Activated T-helper 1 cell treated with anti-CD3 and anti-CD28 coated beads, Interleukin-12 subunit alpha, Interleukin-12 subunit beta, Interleukin-2, Interleukin-4 antibody, amounts not matched to agents 30 ng/mL and 10 ng/mL and 1 ng/mL, durations not matched to agents 14 hours and 24 hours and 36 hours (primary cell): ENCODE data around the gene RET. TPM values are rescaled to one million over a fixed set of nuclear protein-coding genes. Genes with fewer than 3 reads are reported as not detected.
A peak's percentile ranks its signal among the peaks of the same experiment; 100 is the strongest.

Experiments
- DNase-seq: peaks from one replicate; pipeline ENCODE4 v3.0.0; 2021; ENCODE audit warnings: low spot score
- H3K27ac Mint-ChIP-seq: one replicate; pipeline ENCODE4 v1.8.0; 2021; ENCODE audit warnings: mild to moderate bottlenecking, mixed read lengths
- H3K27me3 Mint-ChIP-seq: one replicate; pipeline ENCODE4 v1.8.0; 2022; ENCODE audit warnings: mild to moderate bottlenecking, moderate library complexity, mixed read lengths; ENCODE audit not compliant: insufficient read depth
- H3K36me3 Mint-ChIP-seq: one replicate; pipeline ENCODE4 v1.8.0; 2021; ENCODE audit warnings: low read depth, mixed read lengths
- H3K4me1 Mint-ChIP-seq: one replicate; pipeline ENCODE4 v1.8.0; 2021; ENCODE audit warnings: low read depth, mixed read lengths
- H3K4me3 Mint-ChIP-seq: one replicate; pipeline ENCODE4 v1.8.0; 2021; ENCODE audit warnings: mild to moderate bottlenecking, moderate library complexity, mixed read lengths
- H3K9me3 Mint-ChIP-seq: one replicate; pipeline ENCODE4 v1.8.0; 2021; ENCODE audit warnings: mixed read lengths
- intact Hi-C: fragments of 100-400 bp; cut with micrococcal nuclease; formaldehyde crosslinking; loops from one replicate; pipeline ENCODE4 v1.15.1; 2024
- total RNA-seq: library from RNA; stranded (reverse); gene quantifications from 2 replicates; pipeline ENCODE4 v1.2.3, GENCODE V29; 2022

The RET gene
- total RNA-seq, 1 donor from 2014 or later: 0.31 TPM

- peaks cover 87% of the 10 kb centered on the region for H3K4me1 Mint-ChIP-seq
- DNase-seq: no peak
- no peaks in the 10 kb centered on the region for H3K36me3 Mint-ChIP-seq
- no peaks in the 10 kb centered on the region for H3K9me3 Mint-ChIP-seq
- intact Hi-C loops: loop anchor here (5.0 kb wide), 3 partner anchors 35 to 690 kb away; partner anchors contain the start of gene BMS1
- no peaks in the 10 kb centered on the region for H3K27me3 Mint-ChIP-seq
- H3K4me3 Mint-ChIP-seq: peak overlapping the region; percentile 31
- H3K27ac Mint-ChIP-seq: peak overlapping the region; percentile 67
These were observed 50.6 kb downstream of the RET start for GRCh38 chr10:43127442-43127841.

DNA sequence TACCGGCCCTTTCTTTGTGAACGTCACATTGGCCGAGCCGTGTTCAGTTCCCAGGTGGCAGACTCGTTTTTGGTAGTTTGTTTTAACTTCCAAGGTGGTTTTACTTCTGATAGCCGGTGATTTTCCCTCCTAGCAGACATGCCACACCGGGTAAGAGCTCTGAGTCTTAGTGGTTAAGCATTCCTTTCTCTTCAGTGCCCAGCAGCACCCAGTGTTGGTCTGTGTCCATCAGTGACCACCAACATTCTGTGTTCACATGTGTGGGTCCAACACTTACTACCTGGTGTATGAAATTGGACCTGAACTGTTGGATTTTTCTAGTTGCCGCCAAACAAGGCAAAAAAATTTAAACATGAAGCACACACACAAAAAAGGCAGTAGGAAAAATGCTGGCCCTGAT, 51.5 kb downstream of the RET start:
- Mint-ChIP-seq H3K36me3 (peaks cover 3% of the 10 kb centered on the region), H3K27ac (peak overlapping the region; percentile 67)
- no peak for DNase-seq

GRCh38 chr10:43128958-43129706, 52.3 kb downstream of the RET start:
- H3K27ac Mint-ChIP-seq: peak overlapping the region; percentile 67
- H3K9me3 Mint-ChIP-seq: no peaks in the 10 kb centered on the region
- intact Hi-C loops: loop anchor here (1.0 to 5.0 kb wide), 5 partner anchors 8 to 688 kb away; partner anchors contain the start of genes BMS1 and CSGALNACT2
- DNase-seq: peak; percentile 57
- H3K36me3 Mint-ChIP-seq: peaks cover 3% of the 10 kb centered on the region
- peak overlapping the region; percentile 40 for H3K4me3 Mint-ChIP-seq
- H3K4me1 Mint-ChIP-seq: peaks cover 85% of the 10 kb centered on the region
- no peaks in the 10 kb centered on the region for H3K27me3 Mint-ChIP-seq

More for the DNA sequence above, 51.5 kb downstream of the RET start:
- Mint-ChIP-seq H3K4me1 (peaks cover 88% of the 10 kb centered on the region), H3K4me3 (peak overlapping the region; percentile 40), H3K27me3 (no peaks in the 10 kb centered on the region), H3K9me3 (no peaks in the 10 kb centered on the region)
- intact Hi-C loops: loop anchor here (5.0 kb wide), 3 partner anchors 34 to 689 kb away; partner anchors contain the start of gene BMS1

- Mint-ChIP-seq H3K27ac (no peak overlapping the region), H3K4me3 (no peak overlapping the region)
- DNase-seq: peak; percentile 0
These were observed 53.9 kb downstream of the RET start for GRCh38 chr10:43130770-43131171.

DNA sequence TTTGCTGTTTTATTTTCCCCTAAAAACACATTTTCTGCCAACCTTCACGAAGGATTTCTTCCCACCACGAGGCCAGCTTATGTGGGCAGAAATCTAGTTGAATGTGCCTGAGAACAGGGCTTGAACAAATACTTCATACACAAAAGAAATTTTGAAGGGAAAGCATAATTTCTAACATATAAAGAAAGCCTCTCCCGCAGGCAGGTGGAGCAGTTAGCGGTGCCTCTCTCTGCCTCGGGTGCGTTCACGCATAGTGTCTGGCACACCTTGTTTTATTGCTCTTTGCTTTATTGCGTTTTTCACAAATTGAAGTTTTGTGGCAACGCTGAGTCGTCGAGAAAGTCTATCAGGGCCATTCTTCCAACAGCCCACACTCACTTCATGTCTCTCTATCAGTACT, 54.4 kb downstream of the RET start:
- Mint-ChIP-seq H3K27ac (peak overlapping the region; percentile 13), H3K9me3 (no peaks in the 10 kb centered on the region), H3K27me3 (no peaks in the 10 kb centered on the region), H3K4me3 (no peak overlapping the region), H3K4me1 (peaks cover 89% of the 10 kb centered on the region), H3K36me3 (peaks cover 11% of the 10 kb centered on the region)
- intact Hi-C loops: loop anchor here (10.0 kb wide), 1 partner anchor 464 kb away; no protein-coding TSS in a partner anchor
- no peak for DNase-seq

More at GRCh38 chr10:43130770-43131171, 53.9 kb downstream of the RET start:
- Mint-ChIP-seq H3K27me3 (no peaks in the 10 kb centered on the region), H3K4me1 (peaks cover 89% of the 10 kb centered on the region), H3K9me3 (no peaks in the 10 kb centered on the region), H3K36me3 (peaks cover 7% of the 10 kb centered on the region)
- intact Hi-C loops: loop anchor here (10.0 kb wide), 1 partner anchor 464 kb away; no protein-coding TSS in a partner anchor

DNA sequence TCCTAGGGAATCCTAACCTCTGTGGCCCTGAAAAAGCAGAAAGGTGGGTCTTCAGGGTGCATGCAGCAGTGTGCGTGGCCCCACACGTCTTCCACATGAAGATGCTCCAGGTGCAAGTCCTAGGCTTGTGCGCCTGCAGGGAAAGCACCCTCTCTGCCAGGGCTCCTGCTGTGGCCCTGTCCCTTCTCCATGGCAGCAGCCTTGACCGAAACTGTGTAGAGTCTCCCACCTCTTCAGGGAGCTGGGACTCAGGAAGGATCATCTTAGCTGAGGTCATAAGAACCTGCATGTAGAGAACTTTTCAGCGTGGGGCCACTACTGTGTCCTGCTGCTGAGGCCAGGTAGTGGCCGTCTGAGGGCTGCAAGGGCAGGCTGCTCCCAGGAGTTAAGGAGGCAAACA, 55.0 kb downstream of the RET start:
- intact Hi-C loops: loop anchor here (10.0 kb wide), 1 partner anchor 463 kb away; no protein-coding TSS in a partner anchor
- no peaks in the 10 kb centered on the region for H3K9me3 Mint-ChIP-seq
- no peaks in the 10 kb centered on the region for H3K27me3 Mint-ChIP-seq
- peaks cover 14% of the 10 kb centered on the region for H3K36me3 Mint-ChIP-seq
- DNase-seq: peak; percentile 0
- peaks cover 89% of the 10 kb centered on the region for H3K4me1 Mint-ChIP-seq
- H3K27ac Mint-ChIP-seq: no peak overlapping the region
- H3K4me3 Mint-ChIP-seq: no peak overlapping the region

DNA sequence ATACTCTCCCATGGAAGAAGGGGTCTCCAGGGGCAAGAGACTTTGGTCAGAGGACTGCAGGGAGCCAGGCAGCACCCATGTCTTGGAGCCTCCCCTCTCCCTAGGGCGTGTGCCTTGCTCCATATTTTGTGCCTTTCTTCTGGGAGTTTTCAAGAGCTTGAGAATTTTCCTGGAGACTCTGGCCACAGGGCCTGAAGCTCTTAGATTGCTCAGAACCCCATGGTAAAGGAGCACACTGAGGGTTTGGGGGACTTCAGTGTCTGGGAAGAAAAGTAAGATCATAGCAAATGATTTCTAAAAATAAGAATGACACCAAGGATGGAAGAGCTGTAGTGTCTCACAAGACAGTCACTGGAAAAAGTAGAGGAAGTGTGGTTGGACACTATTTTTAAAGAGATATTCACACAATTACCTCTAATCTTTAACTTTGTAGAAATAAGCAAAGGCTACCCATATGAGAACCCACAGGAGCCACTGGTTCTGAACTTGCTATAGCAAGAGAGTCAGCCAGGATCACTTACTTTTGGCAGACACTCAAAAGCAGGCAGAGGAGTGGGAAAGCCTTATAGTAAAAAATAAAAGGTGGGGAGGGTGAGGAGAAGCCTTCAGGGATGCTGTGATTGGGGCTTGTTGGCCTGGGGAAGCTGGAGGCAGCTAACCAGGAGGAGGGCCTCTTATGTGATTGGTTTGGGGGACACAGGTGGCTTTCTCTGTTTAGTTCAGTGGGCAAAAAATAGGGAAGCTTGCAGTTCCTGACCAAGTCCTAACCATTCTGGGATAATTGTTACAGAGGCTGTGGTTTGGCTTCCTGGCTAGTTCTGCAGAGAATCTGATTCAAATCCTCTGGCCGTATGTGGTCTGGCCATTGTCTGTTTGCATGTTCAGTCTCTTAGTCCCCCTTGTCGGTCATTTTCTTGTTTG, 56.3 kb downstream of the RET start:
- Mint-ChIP-seq H3K4me3 (no peak overlapping the region), H3K36me3 (peaks cover 14% of the 10 kb centered on the region), H3K27me3 (no peaks in the 10 kb centered on the region), H3K4me1 (peaks cover 79% of the 10 kb centered on the region), H3K27ac (peak overlapping the region; percentile 22), H3K9me3 (no peaks in the 10 kb centered on the region)
- DNase-seq: no peak
- intact Hi-C loops: loop anchor here (10.0 kb wide), 1 partner anchor 462 kb away; no protein-coding TSS in a partner anchor

GRCh38 chr10:43134126-43134905, 57.4 kb downstream of the RET start:
- no peak for DNase-seq
- no peaks in the 10 kb centered on the region for H3K9me3 Mint-ChIP-seq
- intact Hi-C loops: loop anchor here (10.0 kb wide), 1 partner anchor 460 kb away; no protein-coding TSS in a partner anchor
- no peak overlapping the region for H3K4me3 Mint-ChIP-seq
- H3K27ac Mint-ChIP-seq: no peak overlapping the region
- H3K36me3 Mint-ChIP-seq: peaks cover 21% of the 10 kb centered on the region
- H3K4me1 Mint-ChIP-seq: peaks cover 74% of the 10 kb centered on the region
- H3K27me3 Mint-ChIP-seq: peaks cover 2% of the 10 kb centered on the region

DNA sequence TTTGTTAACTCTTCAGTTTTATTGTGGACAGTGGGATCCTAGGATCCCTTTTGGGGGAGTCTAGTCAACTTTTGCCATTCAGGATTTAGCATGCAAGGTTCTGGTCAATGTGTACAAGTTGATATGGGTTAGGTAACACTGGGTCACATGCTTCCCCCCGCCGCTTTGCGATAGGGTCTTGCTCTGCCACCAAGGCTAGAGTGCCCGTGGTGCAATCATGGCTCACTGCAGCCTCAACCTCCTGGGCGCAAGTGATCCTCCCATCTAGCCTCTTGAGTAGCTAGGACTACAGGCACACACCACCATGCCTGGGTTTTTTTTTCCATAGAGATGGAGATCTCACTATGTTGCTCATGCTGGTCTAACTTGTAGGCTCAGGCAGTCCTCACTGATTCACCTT, 58.2 kb downstream of the RET start:
- no peaks in the 10 kb centered on the region for H3K9me3 Mint-ChIP-seq
- peak overlapping the region; percentile 87 for H3K4me3 Mint-ChIP-seq
- peaks cover 72% of the 10 kb centered on the region for H3K4me1 Mint-ChIP-seq
- H3K36me3 Mint-ChIP-seq: peaks cover 22% of the 10 kb centered on the region
- no peak for DNase-seq
- intact Hi-C loops: loop anchor here (5.0 to 10.0 kb wide), 3 partner anchors 227 to 583 kb away; no protein-coding TSS in a partner anchor
- H3K27ac Mint-ChIP-seq: no peak overlapping the region
- H3K27me3 Mint-ChIP-seq: peaks cover 2% of the 10 kb centered on the region

DNA sequence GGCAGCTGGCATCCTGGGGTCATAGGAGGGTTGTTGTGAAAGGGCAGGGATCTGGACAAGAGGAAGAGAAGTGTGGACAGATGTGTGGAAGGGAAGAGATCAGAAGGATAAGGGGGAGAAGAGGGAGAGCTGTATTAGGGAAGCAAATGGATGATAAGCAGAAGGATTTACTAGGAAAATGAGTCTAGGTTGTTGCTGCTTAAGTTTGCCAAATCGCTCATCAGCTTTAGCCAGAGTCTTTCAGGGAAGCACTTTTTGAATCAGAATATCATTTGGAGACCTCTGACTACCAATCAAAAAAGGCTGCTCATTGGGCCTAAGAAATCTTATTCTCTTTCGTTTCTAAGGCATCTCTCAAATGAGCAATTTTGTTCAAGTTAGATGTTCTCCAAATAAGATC, 58.8 kb downstream of the RET start:
- intact Hi-C loops: loop anchor here (5.0 to 10.0 kb wide), 3 partner anchors 227 to 583 kb away; no protein-coding TSS in a partner anchor
- Mint-ChIP-seq H3K27ac (peak overlapping the region; percentile 54), H3K4me3 (peak overlapping the region; percentile 87), H3K9me3 (no peaks in the 10 kb centered on the region), H3K27me3 (peaks cover 2% of the 10 kb centered on the region), H3K4me1 (peaks cover 71% of the 10 kb centered on the region), H3K36me3 (peaks cover 24% of the 10 kb centered on the region)
- DNase-seq: no peak

DNA sequence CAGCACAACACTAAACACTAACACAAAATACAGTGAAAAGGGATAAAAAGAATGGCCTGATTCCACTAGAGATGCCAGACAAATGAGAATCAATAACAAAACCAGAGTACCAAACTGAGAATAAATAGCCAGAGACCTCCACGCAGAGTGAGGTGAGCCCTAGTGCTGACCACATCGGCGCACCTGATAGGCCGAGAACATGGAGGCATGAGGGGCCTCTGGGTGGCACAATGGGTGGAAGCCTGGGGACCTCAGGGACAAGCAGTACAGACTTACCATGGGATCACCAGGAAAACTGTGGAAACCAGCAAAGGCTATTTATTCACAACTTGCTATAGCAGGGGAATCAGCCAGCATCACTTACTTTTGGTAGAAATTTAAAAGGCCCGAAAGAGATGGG, 59.6 kb downstream of the RET start:
- peaks cover 27% of the 10 kb centered on the region for H3K36me3 Mint-ChIP-seq
- intact Hi-C loops: loop anchor here (5.0 to 10.0 kb wide), 3 partner anchors 226 to 584 kb away; no protein-coding TSS in a partner anchor
- no peak for DNase-seq
- H3K4me1 Mint-ChIP-seq: peaks cover 68% of the 10 kb centered on the region
- H3K9me3 Mint-ChIP-seq: no peaks in the 10 kb centered on the region
- H3K27me3 Mint-ChIP-seq: peaks cover 2% of the 10 kb centered on the region
- no peak overlapping the region for H3K27ac Mint-ChIP-seq
- H3K4me3 Mint-ChIP-seq: peak overlapping the region; percentile 87
